ENCODE data around the gene LMBR1L. TPM values are rescaled to one million over a fixed set of nuclear protein-coding genes. Genes with fewer than 3 reads are reported as not detected.

Gene LMBR1L
- total and polyA plus RNA-seq, 2 donors (not counting 1 experiment from before 2014, with no cell fraction given), result 30.9 to 53.2 TPM

DNA sequence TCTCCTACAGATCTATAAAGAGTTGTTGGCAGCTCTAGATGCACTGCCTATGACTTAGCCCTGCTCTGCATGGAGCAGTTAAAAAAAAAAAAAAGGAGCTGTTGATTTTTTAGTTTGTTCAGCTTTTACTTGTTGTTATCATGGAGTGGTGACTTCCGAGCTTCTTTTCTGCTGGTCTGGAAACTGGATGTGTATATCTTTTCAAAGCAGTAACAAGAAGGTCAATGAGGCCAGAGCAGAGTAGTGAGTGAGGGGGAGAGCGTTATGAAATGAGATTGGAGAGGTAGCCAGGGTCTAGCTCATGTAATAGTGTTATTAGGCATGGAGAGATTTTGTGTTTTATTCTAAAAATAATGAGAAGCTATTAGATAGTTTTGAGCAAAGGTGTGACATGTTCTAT, 33.7 kb upstream of the LMBR1L start:
- Histone ChIP-seq H3K27ac (ENCODE audit: insufficient read depth, low read length) (no peak overlapping the region), H3K9me3 (ENCODE audit: control insufficient read depth, insufficient read depth, low read depth, low read length) (no peaks in the 10 kb centered on the region), H3K27me3 (ENCODE audit: control insufficient read depth, insufficient read depth, low read length) (no peaks in the 10 kb centered on the region), H2AFZ (ENCODE audit: low read length) (no peak overlapping the region), H3K4me2 (ENCODE audit: extremely low read depth, insufficient read depth, low read length) (no peak overlapping the region), H3K36me3 (ENCODE audit: control insufficient read depth, insufficient read depth, low read length) (no peaks in the 10 kb centered on the region), H4K20me1 (ENCODE audit: control insufficient read depth, extremely low read depth, insufficient read depth, low read length) (no peaks in the 10 kb centered on the region), H3K9ac (ENCODE audit: insufficient read depth, low read length) (no peak overlapping the region), H3K4me3 (replicated peaks in 1 of 4; ENCODE audit: control extremely low read depth in 1 of 4, insufficient read depth in 1 of 4, low read depth in 3 of 4, low read length in 4 of 4) (no peak overlapping the region), H3K79me2 (ENCODE audit: control insufficient read depth, insufficient read depth, low read length) (no peaks in the 10 kb centered on the region), H3K4me1 (ENCODE audit: control insufficient read depth, extremely low read depth, insufficient read depth, low read length) (no peaks in the 10 kb centered on the region)
- no peak for DNase-seq (ENCODE audit: low read depth in 2 of 2)
- no peak for TF ChIP-seq EZH2 (IDR thresholded peaks at IDR 0.05; ENCODE audit: low read length, missing control alignments)
- TF ChIP-seq, protein P1, sequence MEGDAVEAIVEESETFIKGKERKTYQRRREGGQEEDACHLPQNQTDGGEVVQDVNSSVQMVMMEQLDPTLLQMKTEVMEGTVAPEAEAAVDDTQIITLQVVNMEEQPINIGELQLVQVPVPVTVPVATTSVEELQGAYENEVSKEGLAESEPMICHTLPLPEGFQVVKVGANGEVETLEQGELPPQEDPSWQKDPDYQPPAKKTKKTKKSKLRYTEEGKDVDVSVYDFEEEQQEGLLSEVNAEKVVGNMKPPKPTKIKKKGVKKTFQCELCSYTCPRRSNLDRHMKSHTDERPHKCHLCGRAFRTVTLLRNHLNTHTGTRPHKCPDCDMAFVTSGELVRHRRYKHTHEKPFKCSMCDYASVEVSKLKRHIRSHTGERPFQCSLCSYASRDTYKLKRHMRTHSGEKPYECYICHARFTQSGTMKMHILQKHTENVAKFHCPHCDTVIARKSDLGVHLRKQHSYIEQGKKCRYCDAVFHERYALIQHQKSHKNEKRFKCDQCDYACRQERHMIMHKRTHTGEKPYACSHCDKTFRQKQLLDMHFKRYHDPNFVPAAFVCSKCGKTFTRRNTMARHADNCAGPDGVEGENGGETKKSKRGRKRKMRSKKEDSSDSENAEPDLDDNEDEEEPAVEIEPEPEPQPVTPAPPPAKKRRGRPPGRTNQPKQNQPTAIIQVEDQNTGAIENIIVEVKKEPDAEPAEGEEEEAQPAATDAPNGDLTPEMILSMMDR (conservative IDR thresholded peaks at IDR 0.05 in 1 of 2, IDR thresholded peaks at IDR 0.05 in 1 of 2; ENCODE audit: low read depth in 1 of 2, low read length in 2 of 2), result no peak

DNA sequence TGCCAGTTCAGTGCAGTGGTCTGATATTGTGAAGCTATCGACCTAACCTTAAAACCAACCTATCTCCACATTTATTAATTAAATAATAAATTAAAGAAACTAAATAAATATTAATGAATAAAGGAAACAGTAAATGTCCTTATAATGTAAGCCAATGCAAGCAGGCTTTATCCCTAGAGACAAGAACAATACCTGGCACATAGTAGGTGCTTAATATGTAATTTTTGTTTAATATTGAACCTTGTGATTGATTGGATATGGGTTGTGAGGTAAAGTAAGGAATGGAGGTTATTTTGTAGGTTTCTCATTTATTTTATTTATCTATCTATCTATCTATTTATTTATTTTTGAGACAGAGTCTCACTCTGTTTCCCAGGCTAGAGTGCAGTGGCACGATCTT, 28.4 kb upstream of the LMBR1L start:
- Histone ChIP-seq H3K36me3 (ENCODE audit: control insufficient read depth, insufficient read depth, low read length) (no peaks in the 10 kb centered on the region), H2AFZ (ENCODE audit: low read length) (no peak overlapping the region), H3K4me3 (replicated peaks in 1 of 4; ENCODE audit: control extremely low read depth in 1 of 4, insufficient read depth in 1 of 4, low read depth in 3 of 4, low read length in 4 of 4) (no peak overlapping the region), H3K27ac (ENCODE audit: insufficient read depth, low read length) (no peak overlapping the region), H3K27me3 (ENCODE audit: control insufficient read depth, insufficient read depth, low read length) (no peaks in the 10 kb centered on the region), H3K4me2 (ENCODE audit: extremely low read depth, insufficient read depth, low read length) (no peak overlapping the region), H4K20me1 (ENCODE audit: control insufficient read depth, extremely low read depth, insufficient read depth, low read length) (no peaks in the 10 kb centered on the region), H3K4me1 (ENCODE audit: control insufficient read depth, extremely low read depth, insufficient read depth, low read length) (no peaks in the 10 kb centered on the region), H3K9me3 (ENCODE audit: control insufficient read depth, insufficient read depth, low read depth, low read length) (no peaks in the 10 kb centered on the region), H3K9ac (ENCODE audit: insufficient read depth, low read length) (no peak overlapping the region), H3K79me2 (ENCODE audit: control insufficient read depth, insufficient read depth, low read length) (no peaks in the 10 kb centered on the region)
- no peak for DNase-seq (ENCODE audit: low read depth in 2 of 2)
- TF ChIP-seq EZH2 (IDR thresholded peaks at IDR 0.05; ENCODE audit: low read length, missing control alignments), result no peak

DNA sequence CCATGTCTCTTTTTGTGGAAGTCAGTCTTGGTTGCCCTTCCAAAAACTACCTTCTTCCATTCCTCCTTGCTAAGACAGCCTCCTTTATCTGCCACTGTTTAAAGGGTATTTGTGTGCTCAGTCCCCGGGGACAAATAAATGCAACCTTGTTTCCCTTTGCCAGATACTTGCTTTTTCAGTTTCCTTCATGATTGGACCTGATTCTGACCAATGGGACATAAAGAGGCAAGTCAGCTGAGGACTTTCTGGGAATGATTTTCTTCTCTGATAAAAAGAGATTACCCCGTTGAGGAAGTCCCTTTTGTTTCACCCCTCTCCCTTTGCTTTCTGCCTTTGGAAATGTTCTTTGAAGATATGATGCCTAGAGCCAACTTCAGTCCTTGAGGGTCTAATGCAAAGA, 27.9 kb upstream of the LMBR1L start:
- H3K9ac ChIP-seq (ENCODE audit: insufficient read depth, low read length), result no peak overlapping the region
- H3K4me3 ChIP-seq (replicated peaks in 1 of 4; ENCODE audit: control extremely low read depth in 1 of 4, insufficient read depth in 1 of 4, low read depth in 3 of 4, low read length in 4 of 4), result no peak overlapping the region
- H3K36me3 ChIP-seq (ENCODE audit: control insufficient read depth, insufficient read depth, low read length), result no peaks in the 10 kb centered on the region
- no peaks in the 10 kb centered on the region for H3K27me3 ChIP-seq (ENCODE audit: control insufficient read depth, insufficient read depth, low read length)
- no peaks in the 10 kb centered on the region for H3K4me1 ChIP-seq (ENCODE audit: control insufficient read depth, extremely low read depth, insufficient read depth, low read length)
- H2AFZ ChIP-seq (ENCODE audit: low read length), result no peak overlapping the region
- no peak overlapping the region for H3K4me2 ChIP-seq (ENCODE audit: extremely low read depth, insufficient read depth, low read length)
- no peak for DNase-seq (ENCODE audit: low read depth in 2 of 2)
- TF ChIP-seq EZH2 (IDR thresholded peaks at IDR 0.05; ENCODE audit: low read length, missing control alignments), result no peak
- TF ChIP-seq, protein P1 (conservative IDR thresholded peaks at IDR 0.05 in 1 of 2, IDR thresholded peaks at IDR 0.05 in 1 of 2; ENCODE audit: low read depth in 1 of 2, low read length in 2 of 2), result no peak
- H3K27ac ChIP-seq (ENCODE audit: insufficient read depth, low read length), result no peak overlapping the region
- no peaks in the 10 kb centered on the region for H3K9me3 ChIP-seq (ENCODE audit: control insufficient read depth, insufficient read depth, low read depth, low read length)
- H3K79me2 ChIP-seq (ENCODE audit: control insufficient read depth, insufficient read depth, low read length), result no peaks in the 10 kb centered on the region
- H4K20me1 ChIP-seq (ENCODE audit: control insufficient read depth, extremely low read depth, insufficient read depth, low read length), result no peaks in the 10 kb centered on the region
